HG03432 (cell line): ENCODE data around the gene MMP28.

Source experiments
- ATAC-seq: cut with Tn5 transposase; IDR thresholded peaks from one replicate; pipeline ENCODE4 v1.9.1; 2021; ENCODE audit warnings: mild to moderate bottlenecking, moderate library complexity; ENCODE audit not compliant: unreplicated experiment

The MMP28 gene

GRCh38 chr17:35726953-35727460, 68.4 kb downstream of the MMP28 start:
- no peak for ATAC-seq

GRCh38 chr17:35726127-35726952, 69.1 kb downstream of the MMP28 start:
- no peak for ATAC-seq

GRCh38 chr17:35725802-35726126, 69.7 kb downstream of the MMP28 start:
- ATAC-seq, result no peak

GRCh38 chr17:35725058-35725457, 70.4 kb downstream of the MMP28 start:
- ATAC-seq, result no peak

- no peak for ATAC-seq
Observed at GRCh38 chr17:35723735-35724134, 71.7 kb downstream of the MMP28 start.

- no peak for ATAC-seq
Observed at GRCh38 chr17:35717475-35717874, 78.0 kb downstream of the MMP28 start.

- no peak for ATAC-seq
Observed at GRCh38 chr17:35716897-35717465, 78.5 kb downstream of the MMP28 start.

GRCh38 chr17:35716173-35716572, 79.3 kb downstream of the MMP28 start:
- ATAC-seq, result no peak
